ENCODE results near the gene POLR3C. TPM values are rescaled to one million over a fixed set of nuclear protein-coding genes. Genes with fewer than 3 reads are reported as not detected.

The POLR3C gene
- total and polyA plus RNA-seq, 2 of the 4 experiments (the other 2 are of a cell fraction): 47.0 to 94.1 TPM

Small RNA genes within 50 kb of the gene (microRNA-seq; reads per million reads assigned to microRNA genes)
- 0 to 1.0 reads per million in 2 experiments for gene MIR6736 (ENCODE audit: insufficient read depth in 1 of 2, insufficient read length in 1 of 2, unreplicated experiment in 1 of 2)

Small RNA genes within 50 kb of the gene (small RNA-seq; reads per million reads assigned to genes)
- 0 reads per million in 5 experiments for gene MIR6736

Other genes starting within 250 kb of the POLR3C start
- gene GPR89A, start 216.2 kb upstream of the POLR3C start, total RNA-seq (2012; rRNA removed): 29.0 and 32.8 TPM in 2 replicates
- 11.8 and 13.5 TPM in 2 replicates for gene GPR89A, start 216.2 kb upstream of the POLR3C start, polyA plus RNA-seq (2012; rRNA removed)
- 1.4 and 1.7 TPM in 2 replicates for gene PDZK1, start 116.8 kb upstream of the POLR3C start, total RNA-seq (2012; rRNA removed)
- 1.6 and 2.1 TPM in 2 replicates for gene PDZK1, start 116.8 kb upstream of the POLR3C start, polyA plus RNA-seq (2012; rRNA removed)
- gene CD160, start 104.7 kb upstream of the POLR3C start, total RNA-seq (2012; rRNA removed): not detected in 2 replicates
- gene CD160, start 104.7 kb upstream of the POLR3C start, polyA plus RNA-seq (2012; rRNA removed): not detected in 2 replicates
- 22.5 and 22.9 TPM in 2 replicates for gene RNF115, start 105 bp upstream of the POLR3C start, total RNA-seq (2012; rRNA removed)
- gene RNF115, start 105 bp upstream of the POLR3C start, polyA plus RNA-seq (2012; rRNA removed): 11.5 and 13.5 TPM in 2 replicates
- 2.3 and 2.8 TPM in 2 replicates for gene NUDT17, start 21.4 kb downstream of the POLR3C start, total RNA-seq (2012; rRNA removed)
- 1.6 and 2.8 TPM in 2 replicates for gene NUDT17, start 21.4 kb downstream of the POLR3C start, polyA plus RNA-seq (2012; rRNA removed)
- 10.8 and 11.1 TPM in 2 replicates for gene PIAS3, start 34.9 kb downstream of the POLR3C start, total RNA-seq (2012; rRNA removed)
- 52.9 and 53.7 TPM in 2 replicates for gene PIAS3, start 34.9 kb downstream of the POLR3C start, polyA plus RNA-seq (2012; rRNA removed)
- 0.90 and 1.1 TPM in 2 replicates for gene ANKRD35, start 61.7 kb downstream of the POLR3C start, total RNA-seq (2012; rRNA removed)
- 2.4 TPM in 2 replicates for gene ANKRD35, start 61.7 kb downstream of the POLR3C start, polyA plus RNA-seq (2012; rRNA removed)
- 0.83 and 0.90 TPM in 2 replicates for gene ITGA10, start 85.8 kb downstream of the POLR3C start, total RNA-seq (2012; rRNA removed)
- gene ITGA10, start 85.8 kb downstream of the POLR3C start, polyA plus RNA-seq (2012; rRNA removed): 1.3 TPM in 2 replicates
- gene PEX11B, start 94.5 kb downstream of the POLR3C start, total RNA-seq (2012; rRNA removed): 15.4 and 19.7 TPM in 2 replicates
- gene PEX11B, start 94.5 kb downstream of the POLR3C start, polyA plus RNA-seq (2012; rRNA removed): 22.5 and 24.3 TPM in 2 replicates
- gene RBM8A, start 103.3 kb downstream of the POLR3C start, total RNA-seq (2012; rRNA removed): 94.1 and 228 TPM in 2 replicates
- 203 and 251 TPM in 2 replicates for gene RBM8A, start 103.3 kb downstream of the POLR3C start, polyA plus RNA-seq (2012; rRNA removed)
- 14.7 and 18.3 TPM in 2 replicates for gene LIX1L, start 133.8 kb downstream of the POLR3C start, total RNA-seq (2012; rRNA removed)
- 26.9 and 28.8 TPM in 2 replicates for gene LIX1L, start 133.8 kb downstream of the POLR3C start, polyA plus RNA-seq (2012; rRNA removed)
- 0.56 and 0.90 TPM in 2 replicates for gene ANKRD34A, start 140.4 kb downstream of the POLR3C start, total RNA-seq (2012; rRNA removed)
- 1.9 and 2.3 TPM in 2 replicates for gene ANKRD34A, start 140.4 kb downstream of the POLR3C start, polyA plus RNA-seq (2012; rRNA removed)
- gene POLR3GL, start 140.5 kb downstream of the POLR3C start, total RNA-seq (2012; rRNA removed): 7.9 and 10.3 TPM in 2 replicates
- 15.3 and 16.3 TPM in 2 replicates for gene POLR3GL, start 140.5 kb downstream of the POLR3C start, polyA plus RNA-seq (2012; rRNA removed)
- 60.0 and 77.2 TPM in 2 replicates for gene TXNIP, start 172.4 kb downstream of the POLR3C start, total RNA-seq (2012; rRNA removed)
- 21.8 and 36.4 TPM in 2 replicates for gene TXNIP, start 172.4 kb downstream of the POLR3C start, polyA plus RNA-seq (2012; rRNA removed)
- gene HJV, start 197.5 kb downstream of the POLR3C start, total RNA-seq (2012; rRNA removed): not detected in 2 replicates
- gene HJV, start 197.5 kb downstream of the POLR3C start, polyA plus RNA-seq (2012; rRNA removed): not detected in 2 replicates